LNCaP clone FGC (cell line): ENCODE measurements around the gene NOTCH2.

ENCODE experiments used
- DNase-seq: peaks from one replicate; pipeline ENCODE4 v3.0.0-alpha.2; 2011; ENCODE audit warnings: low read depth
- H3K4me3 ChIP-seq: 2 replicates; pipeline ENCODE4 v1.5.1; 2011; ENCODE audit warnings: mild to moderate bottlenecking, low read depth, low read length, control low read depth
- CTCF ChIP-seq: IDR thresholded peaks from 2 replicates; pipeline ENCODE4 v1.5.1; 2012; ENCODE audit warnings: mild to moderate bottlenecking; ENCODE audit not compliant: control insufficient read depth, insufficient read depth; ENCODE audit errors: extremely low read depth

Gene NOTCH2

DNA sequence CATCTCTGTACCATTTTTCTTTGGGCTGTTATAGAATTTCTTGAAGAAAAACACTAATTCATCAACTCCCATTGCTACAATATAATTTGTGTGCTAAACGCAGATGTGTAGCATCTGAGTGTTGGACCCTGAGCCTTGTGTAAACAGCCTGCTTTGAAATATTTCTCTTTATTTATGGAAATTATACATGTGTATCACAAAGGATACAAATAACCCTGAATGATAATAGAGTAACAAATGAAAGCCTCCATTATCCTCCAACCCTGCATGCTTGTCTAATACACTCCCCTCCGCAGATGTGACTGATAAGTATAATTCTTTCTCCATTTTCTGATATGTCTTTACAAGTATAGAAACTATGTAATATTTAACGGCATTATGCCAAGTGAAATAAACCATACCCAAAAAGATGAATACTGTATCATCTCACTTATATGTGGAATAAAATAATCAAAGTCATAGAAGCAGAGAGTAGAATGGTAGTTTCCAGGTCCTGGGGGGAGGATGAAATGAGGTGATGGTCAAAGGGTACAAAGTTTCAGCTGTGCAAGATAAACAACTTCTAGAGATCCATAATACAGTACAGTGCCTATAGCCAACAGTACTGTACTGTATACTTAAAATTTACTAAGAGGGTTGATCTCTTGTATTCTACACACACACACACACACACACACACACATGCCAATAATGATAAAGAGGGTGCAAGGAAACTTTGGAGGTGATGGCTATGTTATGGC is 170.3 kb downstream of the NOTCH2 start:
- TF ChIP-seq CTCF: no peak
- DNase-seq: no peak

GRCh38 chr1:119898530-119898929 is 170.9 kb downstream of the NOTCH2 start:
- no peak for TF ChIP-seq CTCF
- H3K4me3 ChIP-seq: no peak overlapping the region
- no peak for DNase-seq

More for the DNA sequence above, 170.3 kb downstream of the NOTCH2 start:
- H3K4me3 ChIP-seq: no peak overlapping the region

DNA sequence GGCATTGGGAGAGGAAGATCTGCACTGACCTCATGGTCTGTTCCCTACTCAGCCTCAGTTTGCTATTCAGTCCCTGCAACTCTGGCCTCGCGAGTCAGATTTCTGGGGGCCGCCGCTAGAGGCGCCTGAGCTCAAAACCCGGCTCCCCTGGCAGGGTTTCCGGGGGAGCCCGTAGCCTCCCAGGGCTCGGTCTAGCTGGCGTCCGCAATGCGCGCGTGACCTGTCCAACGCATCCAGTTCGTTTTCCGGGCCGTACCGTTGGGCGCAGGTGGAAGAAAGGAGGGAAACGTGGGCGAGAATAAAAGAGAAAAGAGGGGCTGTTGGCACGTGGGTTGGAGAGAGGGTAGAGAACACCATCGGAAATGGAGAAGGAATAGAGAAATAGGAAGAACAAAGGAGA is 173.2 kb downstream of the NOTCH2 start, which contains the start of gene ADAM30:
Gene ADAM30 (minus strand): TSS at position 213 of the 400 bp plus-strand sequence. CDS start 179 bp downstream, at position 34.
- H3K4me3 ChIP-seq: no peak within 1 kb of the TSS
- DNase-seq: no peak
- TF ChIP-seq CTCF: no peak

DNA sequence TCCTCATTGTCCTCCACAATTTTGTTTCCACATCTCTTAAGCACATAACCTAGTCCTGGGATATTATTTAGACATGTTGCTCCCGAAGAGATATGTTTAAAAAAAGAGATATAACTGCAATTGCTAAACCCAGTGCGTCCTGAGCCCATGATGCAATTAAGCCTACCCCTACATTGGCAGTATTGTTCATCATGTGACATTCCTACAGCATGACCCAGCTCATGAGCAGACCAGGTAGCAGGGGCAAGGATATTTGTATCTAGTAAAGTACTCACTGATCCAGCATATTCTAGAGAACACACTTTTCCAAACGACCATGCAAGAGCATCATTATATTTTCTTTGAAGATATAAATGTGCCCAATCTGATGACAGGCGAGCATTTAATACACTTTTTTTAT is 174.4 kb downstream of the NOTCH2 start:
- no peak for DNase-seq
- TF ChIP-seq CTCF: no peak
- no peak overlapping the region for H3K4me3 ChIP-seq

GRCh38 chr1:119893827-119894700 is 175.4 kb downstream of the NOTCH2 start:
- TF ChIP-seq CTCF: no peak
- no peak for DNase-seq
- H3K4me3 ChIP-seq: no peak overlapping the region

DNA sequence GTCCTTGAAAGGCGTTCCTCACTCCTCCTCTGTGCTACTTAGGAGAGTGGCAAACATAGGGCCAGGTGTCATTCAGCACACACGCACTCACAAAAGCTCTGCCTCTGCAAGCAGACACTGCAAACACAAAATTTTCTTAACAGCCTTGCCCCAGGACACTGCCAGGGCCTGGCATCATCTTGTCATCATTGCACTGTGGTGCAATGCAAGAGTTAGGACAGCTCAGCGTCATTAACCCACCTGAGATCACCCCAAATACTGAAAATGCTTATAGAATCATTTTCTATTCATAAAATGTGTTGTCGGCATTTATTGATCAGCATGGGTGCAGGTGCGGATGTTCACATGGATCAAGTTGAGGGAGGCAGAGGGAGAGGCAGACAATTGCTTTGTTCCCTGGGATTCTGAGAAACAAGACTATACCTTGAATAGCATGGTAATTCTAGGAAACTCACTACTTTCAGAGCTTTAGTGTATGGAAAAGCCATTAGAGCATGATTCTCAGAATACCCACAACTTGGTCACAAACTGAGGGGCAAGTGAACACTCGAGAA is 176.1 kb downstream of the NOTCH2 start:
- no peak for TF ChIP-seq CTCF
- DNase-seq: no peak
- no peak overlapping the region for H3K4me3 ChIP-seq
